GM21423 (cell line): ENCODE data around the gene RHO.
"Not testable (repeated sequence)": the region's sequence is repeated elsewhere in the genome, so short reads cannot be mapped to it uniquely, and the experiment has no call there.

Source experiments
- ATAC-seq: cut with Tn5 transposase; IDR thresholded peaks from one replicate; pipeline ENCODE4 v1.9.1; 2021; ENCODE audit warnings: mild to moderate bottlenecking, moderate library complexity; ENCODE audit not compliant: unreplicated experiment

RHO gene

GRCh38 chr3:129499604-129500333 is 28.7 kb upstream of the RHO start:
- not testable (repeated sequence) for ATAC-seq

- no peak for ATAC-seq
Observed at GRCh38 chr3:129500334-129500658, 28.1 kb upstream of the RHO start.

DNA sequence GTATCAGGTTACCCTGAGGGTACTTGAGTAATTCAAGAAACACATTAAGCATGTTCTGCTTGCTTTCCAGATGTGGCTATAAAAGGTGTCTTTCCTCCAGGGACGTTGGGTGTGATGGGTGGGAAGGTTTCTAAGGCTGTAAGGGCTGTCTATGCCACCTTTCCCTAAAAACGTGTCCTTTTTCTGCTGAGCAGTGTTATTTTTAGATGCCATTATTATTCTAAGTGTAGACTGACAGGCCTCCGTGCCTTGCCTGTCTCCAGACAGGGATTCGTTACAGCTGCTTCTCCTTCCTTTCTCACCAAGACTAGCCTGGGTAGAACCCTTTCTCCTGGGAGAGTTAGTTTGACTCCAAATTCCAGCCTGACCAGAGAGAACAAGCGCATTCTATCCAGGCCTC is 26.8 kb upstream of the RHO start:
- ATAC-seq, result no peak

- ATAC-seq, result no peak
Observed at GRCh38 chr3:129502641-129503408, 25.6 kb upstream of the RHO start.

- no peak for ATAC-seq
Observed at GRCh38 chr3:129503471-129504291, 24.8 kb upstream of the RHO start.

GRCh38 chr3:129504471-129505100 is 23.9 kb upstream of the RHO start:
- no peak for ATAC-seq

DNA sequence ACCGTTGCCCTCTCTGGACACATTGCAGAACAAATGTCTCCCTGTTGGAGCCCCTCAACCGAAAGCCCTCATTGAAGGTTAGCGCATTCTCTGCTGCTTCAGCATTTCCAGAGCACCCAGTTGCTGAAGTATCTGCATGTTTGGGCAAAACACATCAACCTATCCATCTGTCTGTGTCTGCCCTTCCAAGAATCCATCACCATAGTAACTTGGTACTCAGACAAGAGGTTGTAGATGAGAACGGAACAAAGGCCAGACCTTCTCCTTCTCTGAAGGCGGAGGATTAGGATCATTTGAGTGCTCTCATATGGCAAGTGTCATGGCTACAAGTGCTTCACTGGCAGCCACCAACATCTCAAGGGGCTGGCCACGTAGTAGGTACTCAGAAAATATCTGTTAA is 23.1 kb upstream of the RHO start:
- ATAC-seq, result no peak

- ATAC-seq, result no peak
Observed at GRCh38 chr3:129506231-129506742, 22.2 kb upstream of the RHO start.

- ATAC-seq, result no peak
Observed at GRCh38 chr3:129507181-129507831, 21.1 kb upstream of the RHO start.

DNA sequence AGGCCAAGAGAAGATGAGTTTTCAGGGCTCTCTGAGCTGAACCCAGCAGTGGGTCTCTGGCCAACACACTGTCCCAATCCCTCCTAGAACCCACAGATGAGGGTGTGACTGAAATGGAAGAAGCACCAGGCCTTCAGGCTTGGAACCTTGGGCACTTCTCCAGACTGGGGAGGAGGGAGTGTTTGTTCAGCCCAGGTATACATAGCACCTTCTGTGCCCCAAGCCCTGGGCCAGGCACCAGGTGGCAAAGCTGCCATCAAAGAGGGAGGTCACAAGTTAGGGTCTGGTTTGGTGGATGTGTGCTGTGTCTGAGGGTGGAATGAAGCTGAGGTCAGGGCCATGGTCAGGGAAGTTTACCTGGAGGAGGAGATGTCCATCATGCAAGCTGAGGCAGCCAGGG is 15.8 kb upstream of the RHO start:
- ATAC-seq, result no peak

GRCh38 chr3:129513705-129514104 is 14.7 kb upstream of the RHO start:
- ATAC-seq, result no peak

DNA sequence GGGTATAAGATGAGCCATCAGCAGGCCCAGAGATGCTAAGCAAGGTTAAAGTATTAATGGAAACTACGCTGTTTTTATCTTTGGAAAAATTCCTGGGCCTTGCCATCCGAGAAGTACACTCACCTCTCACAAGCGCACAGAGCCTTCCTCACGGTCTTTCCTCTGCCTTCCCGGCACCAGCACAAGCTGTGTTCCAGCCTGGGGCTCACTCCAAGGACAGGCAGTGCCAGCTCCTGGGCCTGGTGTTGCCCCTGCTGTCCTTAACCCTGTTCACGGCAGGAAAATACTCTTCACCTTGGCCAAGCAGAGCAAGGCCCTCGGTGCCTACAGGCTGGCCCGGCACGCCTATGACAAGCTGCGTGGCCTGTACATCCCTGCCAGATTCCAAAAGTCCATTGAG is 14.3 kb upstream of the RHO start:
- no peak for ATAC-seq

- no peak for ATAC-seq
Observed at GRCh38 chr3:129514563-129514962, 13.9 kb upstream of the RHO start.

- ATAC-seq, result not testable (repeated sequence)
Observed at GRCh38 chr3:129515108-129515820, 13.2 kb upstream of the RHO start.

- not testable (repeated sequence) for ATAC-seq
Observed at GRCh38 chr3:129515821-129516432, 12.5 kb upstream of the RHO start.

- no peak for ATAC-seq
Observed at GRCh38 chr3:129517516-129517915, 10.9 kb upstream of the RHO start.

DNA sequence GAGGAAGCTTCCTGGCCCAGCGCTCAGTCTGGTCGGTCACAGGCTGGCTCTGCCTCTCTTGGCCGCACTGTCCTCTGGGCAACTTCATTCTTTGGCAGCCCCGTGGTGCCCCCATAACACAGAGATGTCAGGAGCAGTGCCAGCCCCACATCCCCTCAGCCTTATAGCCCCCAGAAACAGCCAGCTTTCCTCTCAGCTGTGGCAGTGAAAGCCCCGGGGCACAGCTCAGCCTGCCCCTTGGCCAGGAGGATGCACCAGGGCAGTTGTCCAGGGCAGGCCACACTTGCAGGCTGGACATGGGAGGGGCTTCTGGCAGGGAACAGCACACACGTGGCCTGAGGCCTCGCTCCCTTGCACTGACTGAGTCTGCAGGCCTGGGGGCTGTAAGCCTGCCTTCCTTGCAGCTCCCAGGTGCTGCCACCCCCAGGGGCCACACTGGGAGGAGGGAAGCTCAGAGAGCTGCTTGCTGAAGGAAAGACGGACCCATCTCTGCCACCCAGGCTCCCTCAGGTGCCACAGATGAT is 10.3 kb upstream of the RHO start:
- no peak for ATAC-seq

DNA sequence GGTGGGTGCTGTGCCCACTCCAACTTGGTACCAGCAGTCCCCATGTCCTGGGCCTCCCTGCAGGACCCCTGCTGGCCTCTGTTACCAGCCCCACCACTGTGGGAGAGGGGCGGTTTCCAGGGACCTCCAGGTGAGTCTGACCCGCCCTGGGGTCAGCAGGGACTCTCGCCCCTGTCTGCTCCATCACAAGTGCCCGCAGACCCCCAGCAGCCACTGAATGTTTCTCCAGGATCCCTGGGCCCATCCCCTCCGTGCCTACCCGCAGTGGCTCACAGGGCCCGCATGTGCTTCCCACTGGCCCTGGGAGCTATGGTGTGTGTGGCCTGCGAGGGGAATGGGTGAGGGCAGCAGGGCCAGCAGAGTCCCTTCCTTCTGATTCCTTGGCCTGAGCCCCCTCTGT is 9.9 kb upstream of the RHO start:
- ATAC-seq, result no peak

GRCh38 chr3:129519449-129519848 is 9.0 kb upstream of the RHO start:
- no peak for ATAC-seq
